HepG2 (cell line): ENCODE data around the gene ECE2. TPM values are rescaled to one million over a fixed set of nuclear protein-coding genes. Genes with fewer than 3 reads are reported as not detected.

Source experiments
- ATAC-seq: fragments of 200-7000 bp; cut with Tn5 transposase; 3 replicates; pipeline ENCODE4 v1.9.1; 2020; ENCODE audit warnings: mild to moderate bottlenecking, moderate library complexity
- BruUV-seq: library from RNA; stranded (reverse); fragments of 400-500 nt; replicated peaks from 2 replicates; lab custom pipeline; 2021; lab: Mats Ljungman, UMichigan
- CTCF ChIA-PET: fragments of 300-600 bp; formaldehyde crosslinking; extraction: SDS; loops from one replicate; lab custom pipeline; 2021; ENCODE audit warnings: low total read pairs, inconsistent platforms, low intra/inter-chr PET ratio; lab: Yijun Ruan, JAX
- POLR2A ChIA-PET: fragments of 350-600 bp; sonication (Branson Sonifier 250); formaldehyde crosslinking; loops from one replicate; lab custom pipeline; 2020; ENCODE audit warnings: antibody characterized with exemption, inconsistent platforms; lab: Yijun Ruan, JAX
- DNase-seq: peaks from one replicate; pipeline ENCODE4 v3.0.0-alpha.2; 2015; ENCODE audit warnings: low spot score
- FAIRE-seq: peaks from 3 replicates; lab custom pipeline; 2011; peaks lifted over from hg19 to GRCh38; lab: Jason Lieb, UNC
- H2AFZ ChIP-seq: one replicate; pipeline ENCODE4 v1.6.1; 2011; ENCODE audit warnings: low read length, inconsistent platforms
- H3K27ac ChIP-seq: fragments of 300-600 bp; 3 replicates; pipeline ENCODE4 v1.8.0; 2011; ENCODE audit warnings: mixed run types, mild to moderate bottlenecking, mixed read lengths, low read length, inconsistent platforms; ENCODE audit not compliant: insufficient read depth; ENCODE audit errors: extremely low read length
- H3K27me3 ChIP-seq, 2 experiments: fragments of 200-600 bp in 1 of 2; 2 replicates in 1 of 2; 3 replicates in 1 of 2; pipeline versions ENCODE4 v1.6.0 to v1.8.0; 2011; ENCODE audit warnings: low read length in 2 of 2, mild to moderate bottlenecking in 2 of 2, moderate library complexity in 2 of 2, inconsistent platforms in 1 of 2; ENCODE audit not compliant: insufficient read depth in 2 of 2, control insufficient read depth in 1 of 2
- H3K36me3 ChIP-seq, 2 experiments: fragments of 200-600 bp in 1 of 2; replicated peaks in 1 of 2; 2 replicates in 1 of 2; 3 replicates in 1 of 2; pipeline versions ENCODE4 v1.5.1 to v1.8.0; 2011; ENCODE audit warnings: low read length in 2 of 2, inconsistent platforms in 1 of 2; ENCODE audit not compliant: insufficient read depth in 2 of 2, control insufficient read depth in 1 of 2
- H3K4me1 ChIP-seq: 2 replicates; pipeline ENCODE4 v1.5.1; 2012; ENCODE audit warnings: low read length, inconsistent platforms; ENCODE audit not compliant: insufficient read depth
- H3K4me2 ChIP-seq: 2 replicates; pipeline ENCODE4 v1.6.0; 2011; ENCODE audit warnings: low read depth, low read length, inconsistent platforms
- H3K4me3 ChIP-seq, 3 experiments: fragments of 200-600 bp in 1 of 3; sonication (generic), shearing (Covaris generic) in 1 of 3; replicated peaks in 1 of 3; 2 replicates each; pipeline ENCODE4 v1.5.1; 2011 to 2016; ENCODE audit warnings: low read length in 3 of 3, inconsistent platforms in 2 of 3, low read depth in 2 of 3, mild to moderate bottlenecking in 2 of 3, control low read depth in 1 of 3, mixed read lengths in 1 of 3; ENCODE audit not compliant: insufficient read depth in 1 of 3
- H3K79me2 ChIP-seq: one replicate; pipeline ENCODE4 v1.6.1; 2011; ENCODE audit warnings: low read length, inconsistent platforms; ENCODE audit not compliant: insufficient read depth
- H3K9ac ChIP-seq: 2 replicates; pipeline ENCODE4 v1.6.0; 2011; ENCODE audit warnings: mild to moderate bottlenecking, low read depth, low read length, inconsistent platforms; ENCODE audit not compliant: insufficient read depth
- H3K9me3 ChIP-seq: 2 replicates; pipeline ENCODE4 v1.5.1; 2012; ENCODE audit warnings: mild to moderate bottlenecking, low read length
- H4K20me1 ChIP-seq: 2 replicates; pipeline ENCODE4 v1.6.0; 2011; ENCODE audit warnings: inconsistent platforms, mild to moderate bottlenecking, low read length, moderate library complexity; ENCODE audit not compliant: insufficient read depth
- CEBPG ChIP-seq: IDR thresholded peaks from 2 replicates; pipeline ENCODE4 v1.6.1; 2016
- GTF3A ChIP-seq: sonication (generic); formaldehyde crosslinking; conservative IDR thresholded peaks from 2 replicates; pipeline ENCODE4 v1.4.0; 2020; ENCODE audit warnings: mild to moderate bottlenecking, missing genetic modification reagents
- ISX ChIP-seq: sonication (generic); formaldehyde crosslinking; conservative IDR thresholded peaks from 2 replicates; pipeline ENCODE4 v1.5.0; 2020; ENCODE audit warnings: missing genetic modification reagents
- KLF9 ChIP-seq: IDR thresholded peaks from 2 replicates; pipeline ENCODE4 v1.6.1; 2016; ENCODE audit warnings: low read depth
- MEF2D ChIP-seq: sonication (generic); formaldehyde crosslinking; IDR thresholded peaks from 2 replicates; pipeline ENCODE4 v1.5.1; 2020; ENCODE audit warnings: mild to moderate bottlenecking, missing genetic modification reagents
- MTF2 ChIP-seq: sonication (generic); formaldehyde crosslinking; IDR thresholded peaks from 2 replicates; pipeline ENCODE4 v1.5.0; 2020; ENCODE audit warnings: missing genetic modification reagents, borderline replicate concordance
- ZBTB3 ChIP-seq: sonication (generic); formaldehyde crosslinking; IDR thresholded peaks from 2 replicates; pipeline ENCODE4 v1.4.0; 2020; ENCODE audit warnings: low read depth, mild to moderate bottlenecking, moderate library complexity, missing genetic modification reagents, borderline replicate concordance
- ZFX ChIP-seq: sonication (generic); formaldehyde crosslinking; IDR thresholded peaks from 2 replicates; pipeline ENCODE4 v1.4.0; 2020; ENCODE audit warnings: mild to moderate bottlenecking, low read depth, missing genetic modification reagents, moderate library complexity
- ZNF496 ChIP-seq: sonication (generic); formaldehyde crosslinking; IDR thresholded peaks from 2 replicates; pipeline ENCODE4 v1.8.1; 2023; ENCODE audit warnings: mild to moderate bottlenecking, moderate library complexity, missing genetic modification reagents; ENCODE audit not compliant: insufficient replicate concordance
- ZNF569 ChIP-seq: sonication (generic); formaldehyde crosslinking; IDR thresholded peaks from 2 replicates; pipeline ENCODE4 v1.5.0; 2020; ENCODE audit warnings: mild to moderate bottlenecking, missing genetic modification reagents, moderate library complexity, borderline replicate concordance
- WGBS: methylation state at CpG from one replicate; pipeline ENCODE4 v1.1.6; 2017; ENCODE audit warnings: low lambda C conversion rate; 5-methylcytosine and 5-hydroxymethylcytosine counted together
- in situ Hi-C: cut with HindIII; loops from 2 replicates; pipeline ENCODE4 v1.10.0; 2017; ENCODE audit warnings: low pct_unique_long_range_greater_than_20kb; ENCODE audit not compliant: extremely low pct_ligation_motif_present
- intact Hi-C: fragments of 100-400 bp; cut with micrococcal nuclease; formaldehyde crosslinking; loops from one replicate; pipeline ENCODE4 v1.10.0; 2022; ENCODE audit not compliant: unreplicated experiment
- polyA plus RNA-seq, 8 experiments: library from polyadenylated mRNA; depleted of rRNA in 3 of 8; stranded (reverse) in 7 of 8; unstranded in 1 of 8; fragments of >200 nt; fragmentation: Illumina TruSeq in 4 of 8; extraction: Trizol in 4 of 8; gene quantifications; 2 replicates each; pipeline versions ENCODE4 v1.2.1 to v1.2.3, GENCODE V29; 2011 to 2016; ENCODE audit warnings: low read depth in 4 of 8, missing spikeins in 1 of 8, mixed read lengths in 1 of 8; ENCODE audit not compliant: insufficient read depth in 1 of 8
- total RNA-seq, 5 experiments: library from RNA; depleted of rRNA; stranded (reverse); fragments of >200 nt; fragmentation: Illumina TruSeq; extraction: Trizol; gene quantifications; 2 replicates each; pipeline ENCODE4 v1.2.3, GENCODE V29; 2016; ENCODE audit warnings: low read depth in 1 of 5
- TF ChIP-seq, protein P1 (sequence below): sonication (generic); formaldehyde crosslinking; IDR thresholded peaks from 2 replicates; pipeline ENCODE4 v1.4.0; 2020; ENCODE audit warnings: missing genetic modification reagents, borderline replicate concordance
- TF ChIP-seq, protein P2 (sequence below): sonication (generic); IDR thresholded peaks from 2 replicates; pipeline ENCODE4 v1.6.1; 2016; ENCODE audit warnings: low read depth, borderline replicate concordance
- TF ChIP-seq, protein P3 (sequence below): sonication (generic); formaldehyde crosslinking; conservative IDR thresholded peaks from 2 replicates; pipeline ENCODE4 v1.4.0; 2020; ENCODE audit warnings: mild to moderate bottlenecking, missing genetic modification reagents, moderate library complexity
- TF ChIP-seq, protein P4 (sequence below): sonication (generic); formaldehyde crosslinking; IDR thresholded peaks from 2 replicates; pipeline ENCODE4 v1.4.0; 2020; ENCODE audit warnings: mild to moderate bottlenecking, missing genetic modification reagents

Gene ECE2
- total and polyA plus RNA-seq, 2 of the 13 experiments (the other 11 are each of a cell fraction or from before 2014, with no cell fraction given) = not detected

DNA sequence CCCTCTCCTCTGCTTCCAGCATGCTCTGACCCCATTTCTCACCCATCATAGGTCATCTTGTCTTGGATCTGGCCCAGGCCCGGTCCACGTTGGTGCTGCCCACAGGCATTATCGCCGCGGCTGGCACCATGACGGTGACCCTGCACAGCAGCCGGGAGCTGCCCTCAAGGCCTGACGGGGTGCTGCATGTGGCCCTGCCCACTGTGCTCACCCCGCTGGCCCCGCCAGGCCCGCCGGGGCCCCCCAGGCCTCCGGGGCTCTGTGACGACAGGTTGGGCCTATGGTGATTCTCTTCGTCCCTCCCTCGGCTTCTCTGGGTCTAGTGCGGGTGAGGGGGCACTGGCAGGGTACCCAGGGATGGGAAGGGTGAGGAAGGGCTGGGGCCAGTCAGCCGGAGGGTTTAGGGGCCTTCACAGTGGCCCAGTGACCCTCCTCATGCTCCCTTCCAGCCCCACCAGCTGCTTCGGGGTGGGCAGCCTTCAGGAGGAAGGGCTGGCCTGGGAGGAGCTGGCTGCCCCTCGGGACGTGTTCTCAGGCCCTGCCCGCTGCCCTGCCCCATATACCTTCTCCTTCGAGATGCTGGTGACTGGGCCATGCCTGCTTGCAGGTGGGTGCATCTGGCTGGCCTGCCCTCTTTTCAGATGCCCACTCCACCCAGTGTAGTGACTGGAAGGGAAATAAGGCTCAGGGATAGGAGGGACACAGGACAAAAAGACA is 42.5 kb upstream of the ECE2 start:
- H4K20me1 ChIP-seq = peaks cover 3% of the 10 kb centered on the region; the same call in 1 of the 2 replicates
- no peaks in the 10 kb centered on the region for H3K9me3 ChIP-seq
- peaks cover 17 to 79% of the 10 kb centered on the region in 2 experiments; a peak in 4 of 5 replicates for H3K27me3 ChIP-seq
- TF ChIP-seq, protein P1, sequence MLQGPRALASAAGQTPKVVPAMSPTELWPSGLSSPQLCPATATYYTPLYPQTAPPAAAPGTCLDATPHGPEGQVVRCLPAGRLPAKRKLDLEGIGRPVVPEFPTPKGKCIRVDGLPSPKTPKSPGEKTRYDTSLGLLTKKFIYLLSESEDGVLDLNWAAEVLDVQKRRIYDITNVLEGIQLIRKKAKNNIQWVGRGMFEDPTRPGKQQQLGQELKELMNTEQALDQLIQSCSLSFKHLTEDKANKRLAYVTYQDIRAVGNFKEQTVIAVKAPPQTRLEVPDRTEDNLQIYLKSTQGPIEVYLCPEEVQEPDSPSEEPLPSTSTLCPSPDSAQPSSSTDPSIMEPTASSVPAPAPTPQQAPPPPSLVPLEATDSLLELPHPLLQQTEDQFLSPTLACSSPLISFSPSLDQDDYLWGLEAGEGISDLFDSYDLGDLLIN (CRISPR knock-in tag) = no peak
- TF ChIP-seq MEF2D (CRISPR knock-in tag) (no peak), MTF2 (CRISPR knock-in tag) (no peak), CEBPG (CRISPR knock-in tag) (no peak), ZNF569 (CRISPR knock-in tag) (no peak), GTF3A (no peak), ISX (CRISPR knock-in tag) (no peak), ZBTB3 (CRISPR knock-in tag) (no peak), ZNF496 (CRISPR knock-in tag) (no peak), ZFX (CRISPR knock-in tag) (no peak), KLF9 (CRISPR knock-in tag) (no peak)
- TF ChIP-seq, protein P2, sequence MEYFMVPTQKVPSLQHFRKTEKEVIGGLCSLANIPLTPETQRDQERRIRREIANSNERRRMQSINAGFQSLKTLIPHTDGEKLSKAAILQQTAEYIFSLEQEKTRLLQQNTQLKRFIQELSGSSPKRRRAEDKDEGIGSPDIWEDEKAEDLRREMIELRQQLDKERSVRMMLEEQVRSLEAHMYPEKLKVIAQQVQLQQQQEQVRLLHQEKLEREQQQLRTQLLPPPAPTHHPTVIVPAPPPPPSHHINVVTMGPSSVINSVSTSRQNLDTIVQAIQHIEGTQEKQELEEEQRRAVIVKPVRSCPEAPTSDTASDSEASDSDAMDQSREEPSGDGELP = no peak
- TF ChIP-seq, protein P3, sequence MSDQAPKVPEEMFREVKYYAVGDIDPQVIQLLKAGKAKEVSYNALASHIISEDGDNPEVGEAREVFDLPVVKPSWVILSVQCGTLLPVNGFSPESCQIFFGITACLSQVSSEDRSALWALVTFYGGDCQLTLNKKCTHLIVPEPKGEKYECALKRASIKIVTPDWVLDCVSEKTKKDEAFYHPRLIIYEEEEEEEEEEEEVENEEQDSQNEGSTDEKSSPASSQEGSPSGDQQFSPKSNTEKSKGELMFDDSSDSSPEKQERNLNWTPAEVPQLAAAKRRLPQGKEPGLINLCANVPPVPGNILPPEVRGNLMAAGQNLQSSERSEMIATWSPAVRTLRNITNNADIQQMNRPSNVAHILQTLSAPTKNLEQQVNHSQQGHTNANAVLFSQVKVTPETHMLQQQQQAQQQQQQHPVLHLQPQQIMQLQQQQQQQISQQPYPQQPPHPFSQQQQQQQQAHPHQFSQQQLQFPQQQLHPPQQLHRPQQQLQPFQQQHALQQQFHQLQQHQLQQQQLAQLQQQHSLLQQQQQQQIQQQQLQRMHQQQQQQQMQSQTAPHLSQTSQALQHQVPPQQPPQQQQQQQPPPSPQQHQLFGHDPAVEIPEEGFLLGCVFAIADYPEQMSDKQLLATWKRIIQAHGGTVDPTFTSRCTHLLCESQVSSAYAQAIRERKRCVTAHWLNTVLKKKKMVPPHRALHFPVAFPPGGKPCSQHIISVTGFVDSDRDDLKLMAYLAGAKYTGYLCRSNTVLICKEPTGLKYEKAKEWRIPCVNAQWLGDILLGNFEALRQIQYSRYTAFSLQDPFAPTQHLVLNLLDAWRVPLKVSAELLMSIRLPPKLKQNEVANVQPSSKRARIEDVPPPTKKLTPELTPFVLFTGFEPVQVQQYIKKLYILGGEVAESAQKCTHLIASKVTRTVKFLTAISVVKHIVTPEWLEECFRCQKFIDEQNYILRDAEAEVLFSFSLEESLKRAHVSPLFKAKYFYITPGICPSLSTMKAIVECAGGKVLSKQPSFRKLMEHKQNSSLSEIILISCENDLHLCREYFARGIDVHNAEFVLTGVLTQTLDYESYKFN (CRISPR knock-in tag) = no peak
- TF ChIP-seq, protein P4, sequence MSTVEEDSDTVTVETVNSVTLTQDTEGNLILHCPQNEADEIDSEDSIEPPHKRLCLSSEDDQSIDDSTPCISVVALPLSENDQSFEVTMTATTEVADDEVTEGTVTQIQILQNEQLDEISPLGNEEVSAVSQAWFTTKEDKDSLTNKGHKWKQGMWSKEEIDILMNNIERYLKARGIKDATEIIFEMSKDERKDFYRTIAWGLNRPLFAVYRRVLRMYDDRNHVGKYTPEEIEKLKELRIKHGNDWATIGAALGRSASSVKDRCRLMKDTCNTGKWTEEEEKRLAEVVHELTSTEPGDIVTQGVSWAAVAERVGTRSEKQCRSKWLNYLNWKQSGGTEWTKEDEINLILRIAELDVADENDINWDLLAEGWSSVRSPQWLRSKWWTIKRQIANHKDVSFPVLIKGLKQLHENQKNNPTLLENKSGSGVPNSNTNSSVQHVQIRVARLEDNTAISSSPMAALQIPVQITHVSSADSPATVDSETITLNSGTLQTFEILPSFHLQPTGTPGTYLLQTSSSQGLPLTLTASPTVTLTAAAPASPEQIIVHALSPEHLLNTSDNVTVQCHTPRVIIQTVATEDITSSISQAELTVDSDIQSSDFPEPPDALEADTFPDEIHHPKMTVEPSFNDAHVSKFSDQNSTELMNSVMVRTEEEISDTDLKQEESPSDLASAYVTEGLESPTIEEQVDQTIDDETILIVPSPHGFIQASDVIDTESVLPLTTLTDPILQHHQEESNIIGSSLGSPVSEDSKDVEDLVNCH (CRISPR knock-in tag) = no peak
- FAIRE-seq (no peak), DNase-seq (no peak), ATAC-seq (no peak)
- no peak overlapping the region for H3K9ac ChIP-seq
- 50% methylated on average over 10 of the region's 23 CpGs for WGBS
- no peaks in the 10 kb centered on the region for H3K79me2 ChIP-seq
- no peak overlapping the region for H3K4me2 ChIP-seq
- intact Hi-C loops = no loop called here
- no TSS peak for BruUV-seq
- no peak overlapping the region for H2AFZ ChIP-seq
- CTCF ChIA-PET = no interaction called here
- H3K36me3 ChIP-seq = no peaks in the 10 kb centered on the region
- in situ Hi-C loops = loop anchor here (5.0 kb wide), 1 partner anchor 336 kb away; no protein-coding TSS in a partner anchor
- POLR2A ChIA-PET = interaction anchor here (1.9 kb wide), 1 partner anchor 9 kb away, joined by 6 read pairs; no protein-coding TSS in a partner anchor
- no peak overlapping the region for H3K27ac ChIP-seq
- peaks cover 11% of the 10 kb centered on the region; the same call in 1 of the 2 replicates for H3K4me1 ChIP-seq
- H3K4me3 ChIP-seq = no peak overlapping the region
